NCI-H1048 (cell line): Measurements from ENCODE around the gene TCP11.
"Not testable (repeated sequence)": the region's sequence is repeated elsewhere in the genome, so short reads cannot be mapped to it uniquely, and the experiment has no call there.

Experiments used
- DNase-seq: peaks from one replicate; lab custom pipeline; 2025; lab: John Stamatoyannopoulos, UW

TCP11 gene

DNA sequence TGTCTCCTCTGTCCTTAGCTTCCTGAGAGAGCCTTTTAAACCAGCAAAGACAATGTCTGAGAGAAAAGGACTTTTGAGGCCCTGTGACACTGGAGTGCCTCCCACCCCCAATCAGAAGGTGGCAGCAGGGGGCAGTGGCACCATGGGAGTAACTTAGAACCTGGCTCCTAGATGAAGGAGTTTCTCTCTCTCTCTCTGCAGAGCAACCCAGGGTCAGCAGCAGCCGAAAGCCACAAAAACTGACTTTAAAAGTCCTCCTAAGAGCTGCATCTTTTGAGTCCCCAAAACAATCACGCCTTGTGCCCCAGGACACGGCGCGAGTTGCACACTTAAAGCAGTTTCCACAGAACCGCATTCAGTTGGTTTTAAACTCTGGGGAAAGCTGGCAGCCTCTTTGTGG lies 5.3 kb upstream of the TCP11 start:
- DNase-seq: no peak

DNA sequence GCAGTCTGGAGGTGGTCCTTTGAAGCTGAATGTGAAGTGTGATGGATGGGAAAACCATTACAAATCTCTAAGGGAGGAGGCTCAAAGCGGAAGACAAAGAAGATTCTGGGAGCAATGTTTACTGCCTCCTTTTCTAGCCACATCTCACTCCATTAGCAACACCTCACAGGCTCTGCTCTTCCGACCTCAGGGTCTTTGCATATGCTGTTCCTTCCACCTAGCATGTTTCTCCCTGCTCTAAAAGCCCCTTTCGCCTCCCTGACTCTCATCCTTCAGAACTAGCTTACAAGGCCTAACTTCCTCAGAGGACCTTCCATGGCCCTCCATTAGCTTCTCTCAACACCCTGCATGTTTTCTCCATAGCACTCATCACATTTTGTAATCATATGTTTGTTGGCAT lies 4.6 kb upstream of the TCP11 start:
- DNase-seq: no peak

DNA sequence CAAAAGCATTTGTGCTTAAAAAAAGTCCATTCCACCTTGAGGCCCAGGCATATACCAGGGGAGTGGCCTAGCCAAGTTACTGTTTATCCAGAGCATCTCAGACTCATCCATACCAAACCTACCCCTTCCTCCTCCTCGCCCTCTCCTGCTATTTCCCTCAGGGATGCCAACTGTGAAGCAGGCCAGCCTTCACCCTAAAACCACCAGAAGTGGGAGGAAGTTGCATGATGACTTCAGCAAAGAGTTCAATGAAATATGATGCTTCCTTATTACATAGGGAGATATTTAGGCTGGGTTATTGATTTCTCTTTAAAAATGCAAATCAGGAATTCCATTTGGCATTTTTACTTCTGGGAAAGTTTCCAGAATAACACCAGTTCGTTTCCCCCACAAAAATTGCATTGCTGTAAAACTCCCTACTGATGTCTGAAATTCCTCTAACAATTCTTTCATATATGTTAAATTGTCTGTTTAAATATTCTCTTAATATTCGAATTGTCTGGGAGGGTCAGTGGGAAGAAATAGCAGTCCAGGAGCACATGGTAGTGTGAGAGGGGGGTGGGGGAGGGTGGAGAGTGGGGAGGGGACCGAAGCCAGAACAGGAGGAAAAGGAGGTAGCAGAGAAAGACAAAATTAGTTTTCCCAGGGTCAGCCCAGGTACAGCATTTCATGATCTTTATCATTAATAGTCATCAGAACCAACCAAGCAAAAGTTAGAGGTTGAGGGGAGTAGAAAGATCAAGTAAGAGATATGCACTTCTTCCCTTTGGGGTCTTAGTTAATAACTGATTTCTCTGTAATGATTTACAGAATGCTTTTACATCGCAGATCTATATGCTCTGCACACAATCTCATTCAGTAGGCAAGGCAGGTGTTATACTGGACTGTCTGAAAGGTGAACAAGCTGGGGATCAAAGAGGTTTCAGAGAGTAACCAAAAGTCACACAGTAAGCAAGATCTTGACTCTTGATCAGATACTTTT lies 1.7 kb upstream of the TCP11 start:
- DNase-seq: peak; percentile 65

DNA sequence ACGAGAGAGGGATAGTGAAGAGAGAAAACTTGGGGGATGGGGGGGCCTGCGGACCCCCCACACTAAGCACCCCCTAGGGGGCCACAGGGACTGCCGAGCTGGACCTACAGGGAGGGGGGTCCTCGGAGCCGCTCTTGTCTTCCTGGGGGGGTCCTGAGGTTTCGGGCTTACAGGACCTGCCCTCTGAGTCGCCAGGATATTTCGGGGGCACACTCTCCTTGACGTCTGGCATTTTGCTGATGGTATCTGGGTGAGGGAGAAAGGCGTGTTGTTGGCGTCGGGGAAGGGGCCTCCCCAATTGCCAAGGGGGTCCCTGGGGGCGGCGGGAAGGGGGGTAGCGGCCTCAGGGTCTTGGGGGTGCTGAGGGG lies 516 bp downstream of the TCP11 start:
- no peak for DNase-seq

DNA sequence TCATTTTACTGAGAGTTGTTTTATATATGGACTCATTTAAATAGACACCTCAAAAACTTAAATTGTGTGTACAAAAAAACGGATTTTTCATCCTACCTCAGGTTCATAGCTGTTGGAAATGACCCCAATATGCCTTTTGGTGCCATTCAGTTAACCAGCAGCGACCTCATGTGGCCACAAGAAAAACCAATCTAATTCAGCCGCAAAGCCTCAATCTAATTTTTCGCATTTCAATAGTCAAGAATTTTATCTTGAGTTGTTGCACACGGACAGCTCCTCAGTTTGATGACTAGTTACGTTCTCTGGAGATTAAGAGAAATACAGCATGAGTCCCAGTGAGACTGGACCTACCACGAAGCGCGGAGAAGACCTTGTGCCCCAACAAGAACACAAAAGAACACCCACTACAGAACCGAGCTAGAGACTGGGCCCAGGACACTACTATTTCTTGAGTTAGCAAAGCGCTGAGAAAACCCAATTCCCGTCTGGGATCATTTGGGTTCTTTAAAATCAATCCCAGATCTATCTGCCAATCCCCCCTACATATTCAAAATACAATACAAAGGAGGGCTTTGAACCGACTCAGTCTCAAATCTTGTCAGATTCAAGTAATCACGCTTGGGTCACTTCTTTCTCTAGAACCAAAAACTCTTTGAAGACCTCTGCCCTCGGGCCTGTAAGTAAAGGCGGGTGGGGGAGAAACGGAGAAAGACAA lies 1.1 kb downstream of the TCP11 start:
- DNase-seq: peak; percentile 40

DNA sequence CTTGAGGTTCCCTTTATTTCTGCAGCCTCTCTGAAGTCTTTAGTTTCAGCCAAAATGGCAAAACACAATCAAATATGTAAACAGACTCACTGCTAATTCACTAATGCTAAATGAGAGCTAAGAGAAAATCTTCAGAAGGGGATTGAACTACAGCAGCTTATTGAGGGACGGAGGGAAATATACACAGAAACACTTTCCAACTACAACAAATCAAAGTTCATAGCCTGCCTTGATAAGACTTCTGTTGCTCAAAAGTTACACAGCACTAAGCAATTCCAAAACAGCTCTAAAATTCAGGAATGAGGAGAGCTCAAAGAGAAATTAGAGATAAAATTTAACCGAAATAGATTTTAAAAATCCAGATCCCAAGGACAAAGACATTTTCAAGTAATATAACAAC lies 1.7 kb downstream of the TCP11 start:
- no peak for DNase-seq

DNA sequence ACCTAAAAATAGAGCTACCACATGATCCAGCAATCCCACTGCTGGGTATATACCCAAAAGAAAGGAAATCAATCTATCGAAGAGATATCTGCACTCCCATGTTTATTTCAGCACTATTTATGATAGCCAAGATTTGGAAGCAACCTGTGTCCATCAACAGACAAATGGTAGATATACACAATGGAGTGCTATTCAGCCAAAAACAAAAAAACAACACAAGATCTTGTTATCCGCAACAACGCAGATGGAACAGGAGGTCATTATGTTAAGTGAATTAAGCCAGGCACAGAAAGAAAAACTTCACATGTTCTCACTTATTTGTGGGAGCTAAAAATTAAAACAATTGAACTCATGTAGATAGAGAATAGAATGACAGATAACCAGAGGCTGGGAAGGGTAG lies 2.9 kb downstream of the TCP11 start:
- not testable (repeated sequence) for DNase-seq

DNA sequence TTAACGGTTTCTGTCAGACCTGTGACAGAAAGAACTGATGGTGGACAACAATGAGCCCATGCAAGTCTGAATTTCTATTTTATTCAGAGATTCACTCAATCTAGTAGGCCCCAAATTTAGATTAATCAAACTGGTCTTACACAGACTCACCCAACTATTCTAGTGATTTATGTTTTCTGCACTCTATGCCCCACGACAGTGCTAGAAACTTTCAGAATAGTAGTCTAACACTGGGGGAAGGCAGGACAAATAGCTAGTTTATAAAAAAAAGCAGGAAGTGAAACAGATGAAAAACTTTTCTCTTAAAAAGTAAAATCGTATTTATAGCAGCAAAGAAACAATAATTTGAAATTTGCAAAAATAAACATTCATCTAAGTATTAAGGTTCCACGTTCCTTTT lies 5.0 kb downstream of the TCP11 start:
- no peak for DNase-seq

DNA sequence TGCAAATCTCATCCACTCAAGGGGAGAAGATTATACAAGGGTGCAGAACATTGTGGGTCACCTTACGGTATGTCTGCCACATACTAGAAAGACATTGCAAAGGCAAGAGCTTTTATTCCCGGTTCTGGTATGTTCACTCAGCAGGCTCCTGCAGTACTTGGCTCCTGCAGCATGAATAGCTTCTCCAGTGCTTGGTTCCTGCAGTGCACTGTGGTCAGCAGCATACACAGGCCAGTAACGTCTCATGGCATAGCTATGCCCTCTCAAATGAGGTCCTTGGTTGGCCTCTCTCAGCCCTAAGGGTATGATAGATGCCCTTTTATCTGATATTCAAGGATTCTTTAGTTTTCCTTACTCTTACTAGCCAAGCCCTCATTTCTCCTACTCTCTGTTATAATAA lies 12.6 kb downstream of the TCP11 start:
- no peak for DNase-seq

DNA sequence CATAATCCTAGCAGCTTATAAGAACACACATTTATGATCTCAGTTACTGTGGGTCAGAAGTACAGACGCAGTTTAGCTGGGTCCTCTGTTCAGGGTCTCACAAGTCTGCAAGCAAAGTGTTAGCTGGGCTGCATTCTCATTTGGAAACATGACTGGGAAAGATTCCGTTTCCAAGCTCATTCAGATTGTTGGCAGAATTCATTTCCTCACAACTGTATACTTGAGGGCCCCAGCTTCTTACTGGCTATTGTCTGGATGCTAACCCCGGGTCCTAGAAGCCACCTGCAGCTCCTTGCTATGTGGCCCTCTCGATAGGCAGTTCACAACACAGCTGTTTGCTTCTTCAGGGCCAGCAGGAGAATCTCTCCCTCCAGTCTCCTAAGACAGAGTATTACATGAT lies 13.1 kb downstream of the TCP11 start:
- no peak for DNase-seq

DNA sequence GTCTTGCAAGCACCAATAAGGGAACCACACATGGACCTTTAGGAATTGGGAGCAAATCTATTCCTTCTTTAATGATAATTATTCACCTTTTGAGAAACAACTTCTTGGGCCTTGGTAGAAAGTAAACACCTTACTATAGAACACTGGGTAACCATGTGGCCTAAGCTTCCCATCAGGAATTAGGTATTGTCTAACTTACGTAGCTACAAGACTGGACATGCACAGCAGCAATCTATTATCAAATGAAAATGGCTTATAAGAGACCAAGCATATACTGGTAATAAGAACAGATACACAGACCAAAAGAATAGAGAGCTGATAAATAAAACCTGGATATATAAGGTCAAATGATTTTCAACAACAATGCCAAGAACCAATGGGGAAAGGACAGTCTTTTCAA lies 16.8 kb downstream of the TCP11 start:
- no peak for DNase-seq

DNA sequence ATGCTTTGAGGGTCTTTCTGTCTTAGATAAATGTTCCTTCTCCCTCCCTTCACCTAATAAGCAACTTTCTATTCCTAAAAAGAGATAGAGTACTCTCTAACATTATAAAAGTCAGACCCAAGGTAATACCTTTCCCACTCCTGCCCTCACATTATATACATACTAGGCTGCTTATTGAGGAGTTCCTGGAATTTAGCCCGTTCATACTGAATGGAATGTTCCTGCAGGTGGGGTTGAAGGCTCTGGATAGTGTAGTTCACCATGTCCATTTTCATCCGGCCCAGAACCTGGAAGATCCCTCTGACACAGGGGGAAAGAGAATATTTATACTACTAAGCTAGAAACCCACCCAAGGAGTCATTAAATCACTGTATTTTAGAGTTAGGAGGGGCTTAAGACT lies 20.4 kb downstream of the TCP11 start:
- no peak for DNase-seq

DNA sequence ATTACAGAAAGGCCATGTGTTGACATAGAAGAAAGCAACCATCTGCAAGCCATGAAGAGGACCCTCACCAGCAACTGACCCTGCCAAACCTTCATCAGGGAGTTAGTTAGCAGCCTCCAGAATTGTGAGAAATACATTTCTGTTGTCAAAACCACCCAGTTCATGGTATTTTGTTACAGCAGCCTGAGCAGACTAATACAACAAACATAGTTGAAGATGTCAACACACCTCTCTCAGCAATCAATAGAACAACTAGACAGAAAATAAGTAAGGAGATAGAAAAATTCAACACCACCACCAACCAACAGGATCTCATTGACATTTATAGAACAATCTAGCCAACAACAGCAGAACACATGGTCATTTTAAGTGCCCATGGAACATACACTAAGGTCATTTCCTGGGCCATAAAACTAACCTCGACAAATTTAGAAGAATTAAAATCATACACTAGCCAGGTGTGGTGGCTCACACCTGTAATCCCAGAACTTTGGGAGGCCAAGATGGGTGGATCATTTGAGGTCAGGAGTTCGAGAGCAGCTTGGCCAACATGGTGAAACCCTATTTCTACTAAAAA lies 32.7 kb downstream of the TCP11 start:
- DNase-seq: no peak

DNA sequence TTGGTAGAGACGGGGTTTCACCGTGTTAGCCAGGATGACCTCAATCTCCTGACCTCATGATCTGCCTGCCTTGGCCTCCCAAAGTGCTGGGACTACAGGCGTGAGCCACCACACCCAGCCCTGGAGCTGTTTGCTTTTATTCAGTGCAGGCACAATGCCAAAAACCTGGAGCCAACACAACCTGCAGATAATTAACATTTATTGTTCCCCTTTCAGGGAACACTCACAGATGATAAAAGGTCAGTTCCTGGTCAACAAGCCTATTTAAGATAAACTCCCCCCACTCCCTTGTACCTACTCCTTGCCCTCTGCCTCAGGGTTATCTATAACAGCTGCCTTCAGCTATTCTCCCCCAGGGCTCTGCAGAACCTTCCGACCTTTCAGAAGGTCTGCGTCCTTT lies 33.4 kb downstream of the TCP11 start:
- DNase-seq: not testable (repeated sequence)

DNA sequence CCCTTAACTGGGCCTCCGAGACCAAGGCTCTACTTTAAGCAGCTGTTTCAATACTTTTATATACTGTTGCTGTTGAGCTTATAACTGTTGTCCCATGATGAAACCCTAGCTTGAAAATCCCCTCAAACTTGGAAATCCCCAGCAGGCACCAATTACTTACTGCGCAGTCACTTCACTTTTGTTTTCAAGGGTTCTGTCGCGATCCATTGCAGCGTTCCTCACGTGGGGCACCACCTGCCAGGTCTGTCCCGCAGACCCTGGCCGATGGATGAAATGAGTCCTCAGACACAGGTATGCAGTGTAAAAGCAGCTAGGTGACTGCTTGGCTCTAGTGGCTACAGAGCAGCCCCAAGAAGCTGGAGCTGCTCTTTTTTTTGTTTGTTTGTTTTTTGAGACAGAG lies 33.9 kb downstream of the TCP11 start:
- DNase-seq: not testable (repeated sequence)

DNA sequence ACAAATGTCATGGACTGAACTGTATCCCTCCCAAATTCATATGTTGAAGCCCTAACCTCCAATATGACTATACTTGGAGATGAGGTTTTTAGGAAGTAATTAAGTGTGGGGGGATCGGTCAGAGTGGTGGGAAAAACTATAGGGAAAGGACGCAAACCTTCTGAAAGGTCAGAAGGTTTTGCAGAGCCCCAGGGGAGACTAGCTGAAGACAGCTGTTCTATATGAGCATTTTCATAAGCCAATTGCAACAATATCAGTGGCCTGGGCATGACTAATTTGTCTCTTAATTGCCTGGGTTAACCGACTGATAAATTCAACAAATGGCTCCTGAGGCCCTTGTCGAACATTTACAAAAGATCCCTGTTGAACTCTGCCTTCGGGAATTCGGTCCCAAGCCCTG lies 35.1 kb downstream of the TCP11 start:
- DNase-seq: not testable (repeated sequence)

DNA sequence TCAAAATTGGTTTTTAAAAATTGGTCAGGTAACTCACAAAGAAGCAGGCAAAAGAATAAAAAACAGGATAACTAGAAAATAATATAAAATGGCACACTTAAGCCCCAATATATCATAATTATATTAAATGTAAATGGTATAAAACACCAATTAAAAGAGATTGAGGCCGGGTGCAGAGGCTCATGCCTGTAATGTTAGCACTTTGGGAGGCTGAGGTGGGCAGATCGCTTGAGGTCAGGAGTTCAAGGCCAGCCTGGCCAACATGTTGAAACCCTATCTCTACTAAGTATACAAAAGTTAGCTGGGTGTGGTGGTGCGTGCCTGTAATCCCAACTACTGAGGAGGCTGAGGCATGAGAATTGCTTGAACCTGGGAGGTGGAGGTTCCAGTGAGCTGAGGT lies 36.1 kb downstream of the TCP11 start:
- DNase-seq: no peak

DNA sequence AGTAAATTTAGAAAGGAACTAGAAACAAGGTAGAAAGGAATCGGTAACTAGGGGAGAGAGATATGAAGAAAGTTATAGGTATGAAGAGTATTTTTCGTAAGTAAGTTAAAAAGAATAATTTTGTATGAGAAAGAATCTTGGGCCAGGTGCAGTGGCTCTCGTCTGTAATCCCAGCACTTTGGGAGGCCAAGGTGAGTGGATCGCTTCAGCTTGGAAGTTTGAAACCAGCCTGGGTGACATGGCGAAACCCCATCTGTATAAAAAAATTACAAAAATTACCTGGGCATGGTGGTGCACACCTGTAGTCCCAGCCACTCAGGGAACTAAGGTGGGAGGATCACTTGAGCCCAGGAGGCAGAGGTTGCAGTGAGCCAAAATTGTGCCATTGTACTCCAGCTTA lies 42.0 kb downstream of the TCP11 start:
- no peak for DNase-seq

DNA sequence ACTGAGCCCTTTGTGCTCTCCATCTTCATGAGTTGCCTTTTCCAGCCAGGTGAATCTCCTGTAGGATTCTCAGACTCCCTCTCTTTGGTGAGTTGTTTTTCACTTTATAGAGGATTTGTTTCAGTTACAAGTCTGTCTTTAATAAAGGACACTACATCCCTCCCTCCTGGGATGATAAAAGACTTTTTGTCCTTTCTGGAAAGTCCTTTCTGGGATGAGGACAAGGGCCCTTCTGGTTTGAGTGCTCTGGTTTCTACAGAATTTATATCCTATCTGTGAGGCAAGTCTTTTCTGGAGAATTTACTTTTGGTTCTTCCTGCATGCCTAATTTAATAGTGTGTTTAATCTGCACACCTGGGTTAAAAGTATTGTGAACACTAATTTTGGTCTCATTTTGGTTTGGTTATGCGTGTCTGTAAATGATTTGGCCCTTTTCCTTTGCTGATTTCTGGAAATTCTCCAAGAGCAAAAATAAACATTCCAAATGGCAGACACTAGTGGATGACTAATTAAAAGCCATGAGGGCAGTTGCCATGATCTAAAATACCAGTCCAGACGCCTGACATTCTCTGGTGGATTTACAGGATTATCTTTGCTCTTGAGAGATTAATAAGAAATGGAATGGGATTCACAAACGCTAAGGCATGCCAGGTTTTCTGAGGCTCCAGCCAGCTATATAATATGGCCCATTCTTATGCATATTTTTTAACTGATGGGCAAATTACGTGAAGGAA lies 44.8 kb downstream of the TCP11 start:
- DNase-seq: no peak

DNA sequence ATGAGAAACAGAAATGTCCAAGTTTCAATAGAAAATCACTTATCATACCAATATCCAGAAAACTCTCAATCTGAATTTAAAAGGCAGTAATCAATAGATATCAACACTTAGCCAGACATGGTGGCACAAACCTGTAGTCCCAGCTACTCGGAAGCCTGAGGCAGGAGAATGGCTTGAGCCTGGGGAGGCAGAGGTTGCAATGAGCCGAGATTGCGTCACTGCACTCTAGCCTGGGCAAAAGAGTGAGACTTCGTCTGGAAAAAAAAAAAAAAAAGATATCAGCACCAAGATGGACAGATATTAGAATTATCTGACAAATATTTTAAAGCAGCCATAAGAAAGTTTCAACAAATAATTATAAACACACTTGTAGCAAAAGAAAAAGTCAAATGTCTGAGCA lies 47.0 kb downstream of the TCP11 start:
- no peak for DNase-seq

DNA sequence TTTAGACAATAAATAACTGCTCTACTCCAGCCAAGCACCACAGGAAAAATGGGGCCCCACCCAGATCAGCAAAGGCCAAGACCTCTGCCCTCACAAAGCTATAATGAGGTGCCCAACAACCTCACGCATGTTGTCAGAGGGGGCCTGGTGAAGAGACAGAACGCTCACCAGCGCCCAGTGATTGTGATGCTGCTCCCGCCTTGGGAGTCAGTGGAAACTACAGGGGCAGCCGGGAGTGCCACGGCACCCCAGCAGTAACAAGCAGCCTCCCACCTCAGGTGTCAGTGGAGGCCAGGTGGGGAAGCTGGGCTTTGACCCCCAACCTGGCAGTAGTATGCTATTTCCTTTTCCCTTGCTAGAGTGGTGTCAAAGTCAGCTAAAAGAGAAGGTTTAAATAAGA lies 47.4 kb downstream of the TCP11 start:
- DNase-seq: no peak

DNA sequence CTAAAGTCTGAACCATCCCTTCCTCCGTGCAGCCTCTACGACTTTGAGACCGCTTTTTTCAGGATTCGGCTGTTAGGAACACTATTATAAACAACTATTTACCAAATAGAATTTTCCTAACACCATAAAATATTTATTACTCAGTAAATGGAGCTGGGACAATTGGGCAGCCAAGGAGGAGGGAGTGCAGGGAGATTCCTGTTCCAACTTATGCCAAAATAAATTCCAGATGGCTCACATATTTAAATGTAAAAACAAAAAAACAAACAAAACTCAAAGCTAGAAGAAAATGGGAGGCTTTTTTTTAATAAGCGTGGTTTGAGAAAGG lies 48.1 kb downstream of the TCP11 start:
- no peak for DNase-seq
